SK-N-SH treated with all-trans-retinoic acid at 6 μM for 48 hours (cell line): Measurements from ENCODE around the gene S100A14.
"Not testable (repeated sequence)": the region's sequence is repeated elsewhere in the genome, so short reads cannot be mapped to it uniquely, and the experiment has no call there.

Experiments used
- ATAC-seq: fragments of 200-7000 bp; cut with Tn5 transposase; 3 replicates; pipeline ENCODE4 v1.9.1; 2020; ENCODE audit warnings: mild to moderate bottlenecking, moderate library complexity
- ARNTL ChIP-seq: fragments of 450-650 bp; formaldehyde crosslinking; IDR thresholded peaks from 2 replicates; pipeline ENCODE4 v1.5.0; 2020; ENCODE audit warnings: low read depth, mild to moderate bottlenecking, moderate library complexity, borderline replicate concordance
- CSRNP3 ChIP-seq: fragments of 250-450 bp; sonication (Bioruptor Pico); IDR thresholded peaks from 2 replicates; pipeline ENCODE4 v1.5.1; 2021; ENCODE audit warnings: mild to moderate bottlenecking, moderate library complexity
- ESRRG ChIP-seq: fragments of 250-450 bp; sonication (Bioruptor Pico); IDR thresholded peaks from 2 replicates; pipeline ENCODE4 v1.6.1; 2021; ENCODE audit warnings: mild to moderate bottlenecking
- GLIS3 ChIP-seq: fragments of 250-450 bp; sonication (Bioruptor Pico); IDR thresholded peaks from 2 replicates; pipeline ENCODE4 v1.5.0; 2020; ENCODE audit warnings: mild to moderate bottlenecking, moderate library complexity
- ISL1 ChIP-seq: fragments of 250-450 bp; sonication (Bioruptor Pico); IDR thresholded peaks from 2 replicates; pipeline ENCODE4 v2.1.2; 2022; ENCODE audit warnings: mild to moderate bottlenecking, moderate library complexity
- OSR1 ChIP-seq: fragments of 250-450 bp; sonication (Bioruptor Pico); IDR thresholded peaks from 2 replicates; pipeline ENCODE4 v1.8.0; 2022; ENCODE audit warnings: moderate library complexity, mild to moderate bottlenecking, inconsistent platforms
- POU6F1 ChIP-seq: fragments of 250-450 bp; sonication (Bioruptor Pico); IDR thresholded peaks from 2 replicates; pipeline ENCODE4 v1.8.0; 2021; ENCODE audit warnings: low read depth, mild to moderate bottlenecking, moderate library complexity, borderline replicate concordance
- PPARA ChIP-seq: fragments of 250-450 bp; sonication (Bioruptor Pico); IDR thresholded peaks from 2 replicates; pipeline ENCODE4 v1.5.0; 2020; ENCODE audit warnings: mild to moderate bottlenecking, borderline replicate concordance
- RARB ChIP-seq: fragments of 250-450 bp; sonication (Bioruptor Pico); IDR thresholded peaks from 2 replicates; pipeline ENCODE4 v1.8.0; 2021; ENCODE audit warnings: mild to moderate bottlenecking, moderate library complexity
- SNAI2 ChIP-seq: fragments of 250-450 bp; sonication (Bioruptor Pico); IDR thresholded peaks from 2 replicates; pipeline ENCODE4 v1.5.0; 2020; ENCODE audit warnings: mild to moderate bottlenecking, moderate library complexity
- TCF4 ChIP-seq: fragments of 250-450 bp; sonication (Bioruptor Pico); IDR thresholded peaks from 2 replicates; pipeline ENCODE4 v1.8.0; 2021; ENCODE audit warnings: mild to moderate bottlenecking, moderate library complexity, borderline replicate concordance
- TOX ChIP-seq: fragments of 250-450 bp; sonication (Bioruptor Pico); IDR thresholded peaks from 2 replicates; pipeline ENCODE4 v1.8.0; 2021; ENCODE audit warnings: mild to moderate bottlenecking, moderate library complexity, borderline replicate concordance
- TSHZ2 ChIP-seq: fragments of 250-450 bp; sonication (Bioruptor Pico); IDR thresholded peaks from 2 replicates; pipeline ENCODE4 v1.5.0; 2020; ENCODE audit warnings: mild to moderate bottlenecking, moderate library complexity
- ZFP3 ChIP-seq: fragments of 250-450 bp; sonication (Bioruptor Pico); IDR thresholded peaks from 2 replicates; pipeline ENCODE4 v1.5.0; 2020; ENCODE audit warnings: mild to moderate bottlenecking, moderate library complexity
- ZFP30 ChIP-seq: fragments of 450-650 bp; formaldehyde crosslinking; IDR thresholded peaks from 2 replicates; pipeline ENCODE4 v1.5.0; 2022; ENCODE audit warnings: mild to moderate bottlenecking, moderate library complexity
- ZNF565 ChIP-seq: fragments of 450-650 bp; formaldehyde crosslinking; conservative IDR thresholded peaks from 2 replicates; pipeline ENCODE4 v1.5.0; 2020; ENCODE audit warnings: low read depth, mild to moderate bottlenecking, moderate library complexity
- ZNF70 ChIP-seq: fragments of 450-650 bp; formaldehyde crosslinking; IDR thresholded peaks from 2 replicates; pipeline ENCODE4 v1.5.0; 2020; ENCODE audit warnings: mild to moderate bottlenecking, moderate library complexity
- ZNF8 ChIP-seq: fragments of 450-650 bp; formaldehyde crosslinking; IDR thresholded peaks from 2 replicates; pipeline ENCODE4 v1.5.0; 2020; ENCODE audit warnings: mild to moderate bottlenecking, moderate library complexity
- TF ChIP-seq, protein P1 (sequence below): fragments of 250-450 bp; sonication (Bioruptor Pico); IDR thresholded peaks from 2 replicates; pipeline ENCODE4 v1.5.1; 2020; ENCODE audit warnings: low read depth, mild to moderate bottlenecking, moderate library complexity
- TF ChIP-seq, protein P2 (sequence below): fragments of 250-450 bp; sonication (Bioruptor Pico); IDR thresholded peaks from 2 replicates; pipeline ENCODE4 v1.8.0; 2020; ENCODE audit warnings: mild to moderate bottlenecking, moderate library complexity, borderline replicate concordance

S100A14 gene

GRCh38 chr1:153642161-153642560 is 26.0 kb upstream of the S100A14 start:
- TF ChIP-seq, protein P1, sequence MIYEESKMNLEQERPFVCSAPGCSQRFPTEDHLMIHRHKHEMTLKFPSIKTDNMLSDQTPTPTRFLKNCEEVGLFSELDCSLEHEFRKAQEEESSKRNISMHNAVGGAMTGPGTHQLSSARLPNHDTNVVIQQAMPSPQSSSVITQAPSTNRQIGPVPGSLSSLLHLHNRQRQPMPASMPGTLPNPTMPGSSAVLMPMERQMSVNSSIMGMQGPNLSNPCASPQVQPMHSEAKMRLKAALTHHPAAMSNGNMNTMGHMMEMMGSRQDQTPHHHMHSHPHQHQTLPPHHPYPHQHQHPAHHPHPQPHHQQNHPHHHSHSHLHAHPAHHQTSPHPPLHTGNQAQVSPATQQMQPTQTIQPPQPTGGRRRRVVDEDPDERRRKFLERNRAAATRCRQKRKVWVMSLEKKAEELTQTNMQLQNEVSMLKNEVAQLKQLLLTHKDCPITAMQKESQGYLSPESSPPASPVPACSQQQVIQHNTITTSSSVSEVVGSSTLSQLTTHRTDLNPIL (CRISPR knock-in tag), result no peak
- TF ChIP-seq RARB (CRISPR knock-in tag), result no peak
- no peak for TF ChIP-seq PPARA
- no peak for TF ChIP-seq ZNF565 (CRISPR knock-in tag)
- TF ChIP-seq SNAI2, result no peak
- no peak for TF ChIP-seq ZNF8
- no peak for TF ChIP-seq TCF4
- no peak for TF ChIP-seq TSHZ2 (CRISPR knock-in tag)
- no peak for TF ChIP-seq TOX (CRISPR knock-in tag)
- no peak for TF ChIP-seq ESRRG
- no peak for TF ChIP-seq ARNTL (CRISPR knock-in tag)
- TF ChIP-seq, protein P2, sequence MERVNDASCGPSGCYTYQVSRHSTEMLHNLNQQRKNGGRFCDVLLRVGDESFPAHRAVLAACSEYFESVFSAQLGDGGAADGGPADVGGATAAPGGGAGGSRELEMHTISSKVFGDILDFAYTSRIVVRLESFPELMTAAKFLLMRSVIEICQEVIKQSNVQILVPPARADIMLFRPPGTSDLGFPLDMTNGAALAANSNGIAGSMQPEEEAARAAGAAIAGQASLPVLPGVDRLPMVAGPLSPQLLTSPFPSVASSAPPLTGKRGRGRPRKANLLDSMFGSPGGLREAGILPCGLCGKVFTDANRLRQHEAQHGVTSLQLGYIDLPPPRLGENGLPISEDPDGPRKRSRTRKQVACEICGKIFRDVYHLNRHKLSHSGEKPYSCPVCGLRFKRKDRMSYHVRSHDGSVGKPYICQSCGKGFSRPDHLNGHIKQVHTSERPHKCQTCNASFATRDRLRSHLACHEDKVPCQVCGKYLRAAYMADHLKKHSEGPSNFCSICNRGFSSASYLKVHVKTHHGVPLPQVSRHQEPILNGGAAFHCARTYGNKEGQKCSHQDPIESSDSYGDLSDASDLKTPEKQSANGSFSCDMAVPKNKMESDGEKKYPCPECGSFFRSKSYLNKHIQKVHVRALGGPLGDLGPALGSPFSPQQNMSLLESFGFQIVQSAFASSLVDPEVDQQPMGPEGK, result no peak
- TF ChIP-seq OSR1, result no peak
- TF ChIP-seq ZFP30, result no peak
- TF ChIP-seq CSRNP3, result no peak
- no peak for TF ChIP-seq GLIS3 (CRISPR knock-in tag)
- TF ChIP-seq, all 23 proteins: peak for 0
- ATAC-seq, result no peak

GRCh38 chr1:153640861-153641260 is 24.7 kb upstream of the S100A14 start:
- TF ChIP-seq GLIS3 (CRISPR knock-in tag) (no peak), SNAI2 (no peak), OSR1 (no peak), PPARA (no peak), ZNF70 (CRISPR knock-in tag) (no peak), ZFP3 (CRISPR knock-in tag) (no peak), ZNF565 (CRISPR knock-in tag) (no peak)
- no peak for ATAC-seq

- not testable (repeated sequence) for ATAC-seq
Measured at GRCh38 chr1:153640213-153640612, 24.1 kb upstream of the S100A14 start.

GRCh38 chr1:153639280-153639679 is 23.2 kb upstream of the S100A14 start:
- no peak for ATAC-seq

GRCh38 chr1:153638261-153638660 is 22.1 kb upstream of the S100A14 start:
- ATAC-seq, result no peak
- no peak for TF ChIP-seq ISL1 (CRISPR knock-in tag)
- no peak for TF ChIP-seq TOX (CRISPR knock-in tag)
- TF ChIP-seq, all 23 proteins: peak for 0

More at GRCh38 chr1:153639280-153639679, 23.2 kb upstream of the S100A14 start:
- no peak for TF ChIP-seq ZNF70 (CRISPR knock-in tag)

DNA sequence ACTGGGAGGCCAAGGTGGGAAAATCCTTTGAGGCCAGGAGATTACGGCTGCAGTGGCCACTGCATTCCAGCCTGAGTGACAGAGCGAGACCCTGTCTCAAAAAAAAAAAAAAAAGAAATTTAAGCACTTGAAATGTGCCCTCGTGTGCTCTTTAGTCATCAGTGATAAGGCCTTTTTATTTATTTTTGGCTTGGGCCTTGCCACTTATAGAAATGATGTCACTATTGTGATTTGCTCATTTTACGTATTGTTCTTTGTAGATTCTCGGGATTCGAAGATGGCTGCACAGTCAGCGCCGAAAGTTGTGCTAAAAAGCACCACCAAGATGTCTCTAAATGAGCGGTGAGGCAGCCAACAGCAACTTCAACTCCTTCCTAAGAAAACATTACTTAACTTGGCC is 20.2 kb upstream of the S100A14 start:
- ATAC-seq, result no peak
- TF ChIP-seq TCF4, result no peak
- no peak for TF ChIP-seq ZFP30
- TF ChIP-seq ISL1 (CRISPR knock-in tag), result no peak
- TF ChIP-seq ARNTL (CRISPR knock-in tag), result no peak
- TF ChIP-seq, protein P2, result no peak
- TF ChIP-seq ZNF70 (CRISPR knock-in tag), result no peak
- TF ChIP-seq POU6F1 (CRISPR knock-in tag), result no peak
